Measurements from ENCODE around the gene WDR48.

Gene WDR48

GRCh38 chr3:39124876-39125840 lies 73.3 kb downstream of the WDR48 start:
- no peak for DNase-seq (ENCODE audit: low read depth)

- no peak for DNase-seq (ENCODE audit: low read depth)
Measured at GRCh38 chr3:39125841-39126500, 74.2 kb downstream of the WDR48 start.

GRCh38 chr3:39126532-39127071 lies 74.8 kb downstream of the WDR48 start:
- no peak for DNase-seq (ENCODE audit: low read depth)

- no peak for DNase-seq (ENCODE audit: low read depth)
Measured at GRCh38 chr3:39127269-39127907, 75.6 kb downstream of the WDR48 start.

GRCh38 chr3:39127908-39128304 lies 76.1 kb downstream of the WDR48 start:
- DNase-seq (ENCODE audit: low read depth) = no peak

GRCh38 chr3:39128951-39129350 lies 77.1 kb downstream of the WDR48 start:
- DNase-seq (ENCODE audit: low read depth) = no peak

- DNase-seq (ENCODE audit: low read depth) = no peak
Measured at GRCh38 chr3:39130026-39130425, 78.2 kb downstream of the WDR48 start.

- no peak for DNase-seq (ENCODE audit: low read depth)
Measured at GRCh38 chr3:39130693-39131265, 79.0 kb downstream of the WDR48 start.

GRCh38 chr3:39132096-39133092 lies 80.6 kb downstream of the WDR48 start:
- DNase-seq (ENCODE audit: low read depth) = no peak

- no peak for DNase-seq (ENCODE audit: low read depth)
Measured at GRCh38 chr3:39133093-39133490, 81.3 kb downstream of the WDR48 start.

GRCh38 chr3:39133822-39134221 lies 82.0 kb downstream of the WDR48 start:
- DNase-seq (ENCODE audit: low read depth) = no peak

- DNase-seq (ENCODE audit: low read depth) = no peak
Measured at GRCh38 chr3:39134305-39134704, 82.5 kb downstream of the WDR48 start.

GRCh38 chr3:39135170-39135805 lies 83.5 kb downstream of the WDR48 start:
- DNase-seq (ENCODE audit: low read depth) = no peak

GRCh38 chr3:39136533-39137434 lies 85.0 kb downstream of the WDR48 start:
- DNase-seq (ENCODE audit: low read depth) = no peak

GRCh38 chr3:39137435-39137936 lies 85.7 kb downstream of the WDR48 start:
- DNase-seq (ENCODE audit: low read depth) = no peak

- DNase-seq (ENCODE audit: low read depth) = no peak
Measured at GRCh38 chr3:39137991-39138803, 86.4 kb downstream of the WDR48 start.

- no peak for DNase-seq (ENCODE audit: low read depth)
Measured at GRCh38 chr3:39138804-39139415, 87.1 kb downstream of the WDR48 start.

- DNase-seq (ENCODE audit: low read depth) = no peak
Measured at GRCh38 chr3:39139442-39139841, 87.6 kb downstream of the WDR48 start.

Data from stimulated activated CD8-positive, alpha-beta memory T cell treated with anti-CD3 and anti-CD28 coated beads, Interleukin-15, amount 100 ng/mL, for 24 hours (primary cell).